Activated CD4-positive, alpha-beta T cell treated with anti-CD3 and anti-CD28 coated beads, Interleukin-2, amount 10 ng/mL, durations not matched to agents 7 days and 5 days (primary cell): Measurements from ENCODE around the gene RNF112. TPM values are rescaled to one million over a fixed set of nuclear protein-coding genes. Genes with fewer than 3 reads are reported as not detected.

ENCODE experiments used
- CTCF ChIA-PET: fragments of 350-600 bp; sonication (Branson Sonifier 250); formaldehyde crosslinking; loops from one replicate; lab custom pipeline; 2021; ENCODE audit warnings: antibody characterized with exemption; lab: Charles Lee
- POLR2A ChIA-PET: fragments of 350-600 bp; sonication (Branson Sonifier 250); formaldehyde crosslinking; loops from one replicate; lab custom pipeline; 2021; ENCODE audit warnings: antibody characterized with exemption; lab: Charles Lee
- DNase-seq: peaks from one replicate; pipeline ENCODE4 v3.0.0-alpha.2; 2020
- H3K27ac Mint-ChIP-seq: one replicate; pipeline ENCODE4 v1.8.0; 2021; ENCODE audit warnings: mild to moderate bottlenecking, moderate library complexity, mixed read lengths
- H3K27me3 Mint-ChIP-seq: one replicate; pipeline ENCODE4 v1.8.0; 2021; ENCODE audit warnings: mixed read lengths
- H3K36me3 Mint-ChIP-seq: one replicate; pipeline ENCODE4 v1.8.0; 2021; ENCODE audit warnings: low read depth, mixed read lengths
- H3K4me1 Mint-ChIP-seq: one replicate; pipeline ENCODE4 v1.8.0; 2021; ENCODE audit warnings: mixed read lengths
- H3K4me3 Mint-ChIP-seq: one replicate; pipeline ENCODE4 v1.8.0; 2021; ENCODE audit warnings: mild to moderate bottlenecking, moderate library complexity, mixed read lengths
- H3K9me3 Mint-ChIP-seq: one replicate; pipeline ENCODE4 v1.8.0; 2021; ENCODE audit warnings: mixed read lengths
- total RNA-seq, 2 experiments: library from RNA; stranded (reverse); gene quantifications; one replicate each; pipeline ENCODE4 v1.2.3, GENCODE V29; 2021

The RNF112 gene
- total RNA-seq, 2 experiments from 2014 or later = 0.58 to 0.67 TPM

- Mint-ChIP-seq H3K4me1 (no peaks in the 10 kb centered on the region), H3K27ac (no peak overlapping the region), H3K36me3 (no peaks in the 10 kb centered on the region), H3K9me3 (no peaks in the 10 kb centered on the region), H3K27me3 (peaks cover 14% of the 10 kb centered on the region), H3K4me3 (no peak overlapping the region)
- DNase-seq = no peak
- ChIA-PET POLR2A (no interaction called here), CTCF (no interaction called here)
These were observed 11.1 kb upstream of the RNF112 start for GRCh38 chr17:19399750-19400450.

- ChIA-PET POLR2A (no interaction called here), CTCF (no interaction called here)
- no peak for DNase-seq
- Mint-ChIP-seq H3K4me3 (no peak overlapping the region), H3K27ac (no peak overlapping the region), H3K9me3 (no peaks in the 10 kb centered on the region), H3K27me3 (peaks cover 9% of the 10 kb centered on the region), H3K4me1 (no peaks in the 10 kb centered on the region), H3K36me3 (no peaks in the 10 kb centered on the region)
These were observed 9.6 kb upstream of the RNF112 start for GRCh38 chr17:19401321-19402010.

- no peak overlapping the region for H3K4me3 Mint-ChIP-seq
- no peak for DNase-seq
- H3K9me3 Mint-ChIP-seq = no peaks in the 10 kb centered on the region
- H3K4me1 Mint-ChIP-seq = no peaks in the 10 kb centered on the region
- ChIA-PET POLR2A (no interaction called here), CTCF (interaction anchor here (1.4 kb wide), 1 partner anchor 24 kb away, joined by 4 read pairs; the partner anchor contains the start of gene MAPK7)
- H3K36me3 Mint-ChIP-seq = no peaks in the 10 kb centered on the region
- peaks cover 7% of the 10 kb centered on the region for H3K27me3 Mint-ChIP-seq
- no peak overlapping the region for H3K27ac Mint-ChIP-seq
These were observed 8.9 kb upstream of the RNF112 start for GRCh38 chr17:19402171-19402570.

- Mint-ChIP-seq H3K27me3 (peaks cover 7% of the 10 kb centered on the region), H3K9me3 (no peaks in the 10 kb centered on the region), H3K4me1 (no peaks in the 10 kb centered on the region), H3K36me3 (no peaks in the 10 kb centered on the region), H3K27ac (no peak overlapping the region), H3K4me3 (no peak overlapping the region)
- DNase-seq = no peak
- ChIA-PET POLR2A (no interaction called here), CTCF (interaction anchor here (1.4 kb wide), 1 partner anchor 25 kb away, joined by 4 read pairs; the partner anchor contains the start of gene MAPK7)
These were observed 8.0 kb upstream of the RNF112 start for GRCh38 chr17:19403021-19403420.

DNA sequence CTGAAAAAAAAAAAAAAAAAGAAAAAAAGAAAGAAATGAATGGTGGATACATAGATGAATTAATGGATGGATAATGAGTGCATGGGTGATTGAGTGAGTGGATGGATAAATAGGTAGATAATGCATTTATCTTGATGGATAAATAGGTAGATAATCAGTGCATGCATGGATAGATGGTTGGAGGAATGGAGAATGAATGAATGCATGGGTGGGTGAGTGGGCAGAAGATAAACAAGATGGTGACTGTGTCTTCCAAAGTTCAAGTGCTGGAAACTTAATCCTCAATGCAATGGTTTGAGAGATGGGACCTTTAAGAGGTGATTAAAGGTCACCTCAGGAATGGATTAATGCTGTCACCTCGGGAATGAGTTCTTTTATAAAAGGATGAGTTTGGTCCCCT is 6.8 kb upstream of the RNF112 start:
- CTCF ChIA-PET = no interaction called here
- no peaks in the 10 kb centered on the region for H3K36me3 Mint-ChIP-seq
- POLR2A ChIA-PET = no interaction called here
- no peaks in the 10 kb centered on the region for H3K9me3 Mint-ChIP-seq
- H3K4me3 Mint-ChIP-seq = no peak overlapping the region
- H3K27me3 Mint-ChIP-seq = peaks cover 7% of the 10 kb centered on the region
- no peaks in the 10 kb centered on the region for H3K4me1 Mint-ChIP-seq
- no peak overlapping the region for H3K27ac Mint-ChIP-seq
- no peak for DNase-seq

GRCh38 chr17:19405114-19405513 is 5.9 kb upstream of the RNF112 start:
- Mint-ChIP-seq H3K4me3 (no peak overlapping the region), H3K4me1 (no peaks in the 10 kb centered on the region), H3K27ac (no peak overlapping the region), H3K27me3 (peaks cover 7% of the 10 kb centered on the region), H3K9me3 (no peaks in the 10 kb centered on the region), H3K36me3 (no peaks in the 10 kb centered on the region)
- POLR2A ChIA-PET = no interaction called here
- CTCF ChIA-PET = no interaction called here
- DNase-seq = no peak

DNA sequence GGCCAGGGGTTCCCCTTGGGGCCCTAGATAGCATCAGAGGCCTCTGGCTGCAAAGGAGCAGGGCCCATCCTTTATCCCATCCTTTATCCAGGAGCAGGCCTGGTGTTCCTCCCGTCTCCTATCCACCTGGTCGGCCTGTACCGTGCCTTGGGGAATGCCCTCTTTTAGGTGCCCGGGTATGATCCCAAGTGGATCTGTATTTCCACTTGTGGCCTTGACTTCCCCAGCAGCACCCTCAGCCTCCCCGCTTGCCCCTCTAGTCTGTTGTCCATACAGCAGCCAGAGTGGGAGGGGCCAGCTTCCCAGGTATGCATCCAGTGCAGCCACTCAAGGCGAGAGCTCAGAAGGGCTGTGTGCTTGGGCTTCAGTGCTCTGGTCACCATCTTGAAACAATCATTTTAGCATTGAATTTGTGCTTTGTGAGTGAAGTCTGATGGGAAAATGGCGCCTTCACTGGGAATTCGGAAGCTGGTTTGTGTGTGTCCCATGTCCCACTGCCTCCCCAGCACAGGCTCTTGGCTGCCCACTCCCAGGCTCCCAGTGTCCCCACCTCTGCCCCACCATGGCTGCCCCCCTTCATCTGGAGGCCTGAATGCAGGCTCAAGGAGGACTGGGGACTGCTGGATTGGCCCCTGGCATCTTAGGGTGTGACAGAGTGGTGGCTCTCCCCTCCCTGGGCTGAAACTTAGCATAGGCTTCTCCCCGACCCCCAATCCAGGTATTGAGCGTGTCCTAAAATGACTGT is 3.3 kb upstream of the RNF112 start:
- Mint-ChIP-seq H3K9me3 (no peaks in the 10 kb centered on the region), H3K27ac (no peak overlapping the region), H3K27me3 (peaks cover 2% of the 10 kb centered on the region), H3K36me3 (no peaks in the 10 kb centered on the region), H3K4me3 (no peak overlapping the region), H3K4me1 (no peaks in the 10 kb centered on the region)
- ChIA-PET POLR2A (no interaction called here), CTCF (interaction anchor here (1.2 kb wide), 1 partner anchor 39 kb away, joined by 3 read pairs; no protein-coding TSS in a partner anchor)
- no peak for DNase-seq

GRCh38 chr17:19408346-19408710 is 2.7 kb upstream of the RNF112 start:
- Mint-ChIP-seq H3K9me3 (no peaks in the 10 kb centered on the region), H3K4me1 (no peaks in the 10 kb centered on the region), H3K4me3 (no peak overlapping the region), H3K36me3 (no peaks in the 10 kb centered on the region), H3K27me3 (peaks cover 2% of the 10 kb centered on the region), H3K27ac (no peak overlapping the region)
- DNase-seq = no peak
- POLR2A ChIA-PET = no interaction called here
- CTCF ChIA-PET = interaction anchor here (1.2 kb wide), 1 partner anchor 38 kb away, joined by 3 read pairs; no protein-coding TSS in a partner anchor

DNA sequence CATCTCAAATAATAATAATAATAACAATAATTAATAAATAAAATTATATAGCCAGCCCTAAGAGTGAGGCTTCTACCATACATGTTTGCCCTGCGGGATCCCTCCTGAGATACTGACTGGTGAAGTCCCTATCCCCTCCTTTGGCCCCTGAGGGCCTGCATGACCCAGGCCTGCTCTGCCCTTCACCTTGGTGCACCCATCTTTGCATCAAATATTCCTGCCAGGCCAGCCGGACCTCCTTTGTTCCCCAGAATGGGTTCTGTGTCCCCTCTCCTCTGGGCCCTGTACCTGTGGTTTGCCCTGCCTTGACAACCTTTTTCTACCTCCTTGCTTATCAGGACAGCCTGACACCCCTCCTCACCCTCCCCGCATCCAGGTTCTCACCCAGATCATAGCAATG is 2.0 kb upstream of the RNF112 start:
- Mint-ChIP-seq H3K27me3 (peaks cover 2% of the 10 kb centered on the region), H3K9me3 (no peaks in the 10 kb centered on the region)
- CTCF ChIA-PET = interaction anchor here (1.2 kb wide), 1 partner anchor 38 kb away, joined by 3 read pairs; no protein-coding TSS in a partner anchor

GRCh38 chr17:19409509-19409908 is 1.5 kb upstream of the RNF112 start:
- ChIA-PET CTCF (no interaction called here), POLR2A (no interaction called here)
- H3K9me3 Mint-ChIP-seq = no peaks in the 10 kb centered on the region
- H3K4me3 Mint-ChIP-seq = no peak overlapping the region
- H3K27ac Mint-ChIP-seq = no peak overlapping the region
- no peaks in the 10 kb centered on the region for H3K4me1 Mint-ChIP-seq
- no peaks in the 10 kb centered on the region for H3K36me3 Mint-ChIP-seq
- no peak for DNase-seq
- no peaks in the 10 kb centered on the region for H3K27me3 Mint-ChIP-seq

More for the DNA sequence above, 2.0 kb upstream of the RNF112 start:
- POLR2A ChIA-PET = no interaction called here
- DNase-seq = no peak
- Mint-ChIP-seq H3K4me3 (no peak overlapping the region), H3K27ac (no peak overlapping the region), H3K36me3 (no peaks in the 10 kb centered on the region), H3K4me1 (no peaks in the 10 kb centered on the region)

DNA sequence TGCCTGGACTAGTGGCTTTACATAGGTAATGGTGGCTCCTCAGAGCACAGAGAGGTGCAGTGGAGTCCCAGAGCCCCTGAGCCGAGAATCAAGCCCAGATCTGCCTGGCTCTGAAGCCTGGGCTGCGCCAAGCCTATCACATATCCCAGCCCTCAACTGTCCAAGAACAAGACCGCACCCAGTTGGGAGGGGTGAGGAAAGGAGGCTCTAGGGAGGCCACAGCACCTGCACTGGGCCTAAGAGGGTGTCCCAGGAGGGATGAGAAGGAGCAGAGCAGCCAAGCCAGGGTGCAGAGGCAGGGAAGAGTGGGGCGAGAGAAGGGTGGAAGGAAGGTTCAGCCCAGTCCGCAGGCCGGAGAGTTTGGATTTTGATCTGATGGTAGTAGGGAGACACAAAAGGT is 941 bp upstream of the RNF112 start:
- H3K27ac Mint-ChIP-seq = no peak overlapping the region
- ChIA-PET CTCF (no interaction called here), POLR2A (no interaction called here)

GRCh38 chr17:19411631-19412030 is 599 bp downstream of the RNF112 start:
- CTCF ChIA-PET = interaction anchor here (0.9 kb wide), 1 partner anchor 47 kb away, joined by 3 read pairs; no protein-coding TSS in a partner anchor
- Mint-ChIP-seq H3K9me3 (no peaks in the 10 kb centered on the region), H3K4me1 (no peaks in the 10 kb centered on the region)

More for the DNA sequence above, 941 bp upstream of the RNF112 start:
- Mint-ChIP-seq H3K4me1 (no peaks in the 10 kb centered on the region), H3K27me3 (no peaks in the 10 kb centered on the region), H3K4me3 (no peak overlapping the region), H3K9me3 (no peaks in the 10 kb centered on the region), H3K36me3 (no peaks in the 10 kb centered on the region)
- no peak for DNase-seq

GRCh38 chr17:19412510-19412909 is 1.5 kb downstream of the RNF112 start:
- Mint-ChIP-seq H3K36me3 (no peaks in the 10 kb centered on the region), H3K4me1 (no peaks in the 10 kb centered on the region), H3K27me3 (no peaks in the 10 kb centered on the region), H3K4me3 (no peak overlapping the region), H3K27ac (no peak overlapping the region), H3K9me3 (no peaks in the 10 kb centered on the region)
- CTCF ChIA-PET = interaction anchor here (0.9 kb wide), 1 partner anchor 48 kb away, joined by 3 read pairs; no protein-coding TSS in a partner anchor
- POLR2A ChIA-PET = no interaction called here
- DNase-seq = no peak

More at GRCh38 chr17:19411631-19412030, 599 bp downstream of the RNF112 start:
- DNase-seq = no peak
- H3K36me3 Mint-ChIP-seq = no peaks in the 10 kb centered on the region
- no peak overlapping the region for H3K27ac Mint-ChIP-seq
- POLR2A ChIA-PET = no interaction called here
- H3K27me3 Mint-ChIP-seq = no peaks in the 10 kb centered on the region
- no peak overlapping the region for H3K4me3 Mint-ChIP-seq
